Kidney (tissue), 14 donors: Measurements from ENCODE around the gene TEX13B. TPM values are rescaled to one million over a fixed set of nuclear protein-coding genes. Genes with fewer than 3 reads are reported as not detected.

Experiments used
- DNase-seq, 5 donors: peaks; one replicate each; pipeline ENCODE4 v3.0.0-alpha.2; 2013 to 2020
- FAIRE-seq: peaks from 2 replicates; lab custom pipeline; 2012; peaks lifted over from hg19 to GRCh38; lab: Jason Lieb, UNC
- H3K27ac ChIP-seq, 2 donors: one replicate each; pipeline ENCODE4 v1.7.0; 2013; ENCODE audit warnings: low read depth in 2 of 2, low read length in 2 of 2, inconsistent platforms in 1 of 2
- H3K27me3 ChIP-seq: one replicate; pipeline ENCODE4 v1.7.1; 2013; ENCODE audit warnings: low read length, inconsistent platforms; ENCODE audit not compliant: control insufficient read depth, insufficient read depth
- H3K36me3 ChIP-seq, 3 donors: one replicate each; pipeline versions ENCODE4 v1.7.0 to v1.7.1; 2013; ENCODE audit warnings: low read length in 3 of 3, control low read depth in 1 of 3, inconsistent platforms in 1 of 3; ENCODE audit not compliant: insufficient read depth in 3 of 3, control insufficient read depth in 2 of 3
- H3K4me1 ChIP-seq, 3 donors: one replicate each; pipeline versions ENCODE4 v1.7.0 to v1.7.1; 2013; ENCODE audit warnings: low read length in 3 of 3, inconsistent platforms in 1 of 3, low read depth in 1 of 3; ENCODE audit not compliant: control insufficient read depth in 2 of 3, insufficient read depth in 2 of 3
- H3K4me3 ChIP-seq, 3 donors: one replicate each; pipeline versions ENCODE4 v1.7.0 to v1.8.1; 2013; ENCODE audit warnings: low read length in 3 of 3, control low read depth in 1 of 3, inconsistent platforms in 1 of 3
- H3K9ac ChIP-seq, 3 donors: one replicate each; pipeline versions ENCODE4 v1.7.0 to v1.7.1; 2013; ENCODE audit warnings: low read length in 3 of 3, control low read depth in 1 of 3, inconsistent platforms in 1 of 3
- H3K9me3 ChIP-seq, 3 donors: one replicate each; pipeline versions ENCODE4 v1.7.0 to v1.7.1; 2013; ENCODE audit warnings: low read length in 3 of 3, control low read depth in 1 of 3, inconsistent platforms in 1 of 3; ENCODE audit not compliant: control insufficient read depth in 2 of 3, insufficient read depth in 1 of 3
- intact Hi-C: fragments of 100-400 bp; cut with DNase I; formaldehyde crosslinking; loops from one replicate; pipeline ENCODE4 v1.11.1; 2022
- polyA plus RNA-seq: library from polyadenylated mRNA; stranded (reverse); fragments of 350-450 nt; fragmentation: Illumina TruSeq; extraction: RNeasy Lipid Tissue Mini Kit (QIAGEN cat#74804); gene quantifications from one replicate; pipeline ENCODE4 v1.2.3, GENCODE V29; 2014; ENCODE audit warnings: low read depth, low replicate concordance; ENCODE audit not compliant: insufficient read depth
- total RNA-seq: library from RNA; stranded (reverse); fragmentation: NEBNext Ultra II Directional; extraction: Animal tissue kit (Norgen Biotek cat#: 25700); gene quantifications from one replicate; pipeline ENCODE4 v1.2.1, GENCODE V29; 2021
- TF ChIP-seq, protein P1 (sequence below): IDR thresholded peaks from 3 replicates; pipeline ENCODE4 v1.5.1; 2012; ENCODE audit warnings: mild to moderate bottlenecking, moderate library complexity, borderline replicate concordance; ENCODE audit not compliant: insufficient read depth; ENCODE audit errors: extremely low read depth
- donor health status: control.
- donor health status: control.
- donor health status: control.
- donor health status: control.
- donor health status: control.
- donor health status: DM: yes; HTN: yes; CAD: no.
- donor health status: Normal renal cell carcinoma (clear cell type).

Gene TEX13B
- total and polyA plus RNA-seq, 2 donors from 2014 or later, result not detected

DNA sequence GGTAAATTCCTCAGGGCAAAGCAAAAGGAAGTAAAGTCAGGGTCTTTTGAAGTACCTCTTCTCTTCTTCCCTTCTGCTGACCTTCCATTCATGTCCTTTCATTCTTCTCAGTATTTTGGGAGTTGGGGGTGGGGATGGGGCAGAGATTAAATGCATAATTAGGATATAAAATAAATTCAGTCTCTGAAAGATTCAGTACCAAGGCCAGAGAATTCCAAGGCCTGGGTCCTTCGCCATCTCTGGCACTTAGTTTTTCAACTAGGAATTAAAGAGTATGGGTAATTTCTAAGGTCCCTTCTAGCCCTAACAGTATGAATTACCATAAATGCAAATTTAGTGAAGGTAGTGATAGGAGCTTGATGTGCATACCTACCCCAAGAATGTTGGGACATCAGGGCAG is 47.9 kb downstream of the TEX13B start:
- Histone ChIP-seq H3K9ac (no peak overlapping the region), H3K27me3 (peaks cover 2% of the 10 kb centered on the region), H3K36me3 (no peaks in the 10 kb centered on the region), H3K27ac (no peak overlapping the region), H3K4me1 (peaks cover 0 to 4% (median 0%) of the 10 kb centered on the region in 3 donors), H3K4me3 (no peak overlapping the region), H3K9me3 (no peaks in the 10 kb centered on the region)
- TF ChIP-seq, protein P1, sequence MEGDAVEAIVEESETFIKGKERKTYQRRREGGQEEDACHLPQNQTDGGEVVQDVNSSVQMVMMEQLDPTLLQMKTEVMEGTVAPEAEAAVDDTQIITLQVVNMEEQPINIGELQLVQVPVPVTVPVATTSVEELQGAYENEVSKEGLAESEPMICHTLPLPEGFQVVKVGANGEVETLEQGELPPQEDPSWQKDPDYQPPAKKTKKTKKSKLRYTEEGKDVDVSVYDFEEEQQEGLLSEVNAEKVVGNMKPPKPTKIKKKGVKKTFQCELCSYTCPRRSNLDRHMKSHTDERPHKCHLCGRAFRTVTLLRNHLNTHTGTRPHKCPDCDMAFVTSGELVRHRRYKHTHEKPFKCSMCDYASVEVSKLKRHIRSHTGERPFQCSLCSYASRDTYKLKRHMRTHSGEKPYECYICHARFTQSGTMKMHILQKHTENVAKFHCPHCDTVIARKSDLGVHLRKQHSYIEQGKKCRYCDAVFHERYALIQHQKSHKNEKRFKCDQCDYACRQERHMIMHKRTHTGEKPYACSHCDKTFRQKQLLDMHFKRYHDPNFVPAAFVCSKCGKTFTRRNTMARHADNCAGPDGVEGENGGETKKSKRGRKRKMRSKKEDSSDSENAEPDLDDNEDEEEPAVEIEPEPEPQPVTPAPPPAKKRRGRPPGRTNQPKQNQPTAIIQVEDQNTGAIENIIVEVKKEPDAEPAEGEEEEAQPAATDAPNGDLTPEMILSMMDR, result no peak
- FAIRE-seq (no peak), DNase-seq (no peak)
- intact Hi-C loops, result no loop called here

Other genes with a start within 250 kb of the TEX13B start
- gene TSC22D3, start 206.6 kb downstream of the TEX13B start, total RNA-seq, result 320 TPM
- 160 TPM for gene TSC22D3, start 206.6 kb downstream of the TEX13B start, polyA plus RNA-seq
- gene NCBP2L, start 204.6 kb downstream of the TEX13B start, total RNA-seq, result not detected
- gene NCBP2L, start 204.6 kb downstream of the TEX13B start, polyA plus RNA-seq, result not detected
- 16.5 TPM for gene MID2, start 156.5 kb downstream of the TEX13B start, total RNA-seq
- 2.7 TPM for gene MID2, start 156.5 kb downstream of the TEX13B start, polyA plus RNA-seq
- gene VSIG1, start 62.7 kb upstream of the TEX13B start, total RNA-seq, result 1.4 TPM
- not detected for gene VSIG1, start 62.7 kb upstream of the TEX13B start, polyA plus RNA-seq
- gene PSMD10, start 109.2 kb upstream of the TEX13B start, total RNA-seq, result 32.7 TPM
- 36.1 TPM for gene PSMD10, start 109.2 kb upstream of the TEX13B start, polyA plus RNA-seq
- gene ATG4A, start 109.4 kb upstream of the TEX13B start, total RNA-seq, result 14.7 TPM
- gene ATG4A, start 109.4 kb upstream of the TEX13B start, polyA plus RNA-seq, result 17.1 TPM